BJ (cell line): ENCODE results near the gene RAET1G. TPM values are rescaled to one million over a fixed set of nuclear protein-coding genes. Genes with fewer than 3 reads are reported as not detected.

ENCODE experiments used
- CTCF ChIA-PET: fragments of 350-600 bp; formaldehyde crosslinking; extraction: SDS; loops from one replicate; lab custom pipeline; 2021; ENCODE audit warnings: antibody characterized with exemption, inconsistent platforms; lab: Yijun Ruan, JAX
- POLR2A ChIA-PET: fragments of 300-600 bp; sonication (Branson Sonifier 250); formaldehyde crosslinking; extraction: SDS; loops from one replicate; lab custom pipeline; 2021; ENCODE audit warnings: antibody characterized with exemption; lab: Charles Lee
- DNase-seq: peaks from one replicate; pipeline ENCODE4 v3.0.0-alpha.2; 2011; ENCODE audit warnings: low read depth
- H3K27me3 ChIP-seq: 2 replicates; pipeline ENCODE4 v1.6.0; 2011; ENCODE audit warnings: low read length; ENCODE audit not compliant: control insufficient read depth, insufficient read depth
- H3K36me3 ChIP-seq: 2 replicates; pipeline ENCODE4 v1.5.1; 2011; ENCODE audit warnings: low read length; ENCODE audit not compliant: control insufficient read depth, insufficient read depth
- H3K4me3 ChIP-seq: 2 replicates; pipeline ENCODE4 v1.5.1; 2011; ENCODE audit warnings: low read depth, mild to moderate bottlenecking, control low read depth, low read length
- polyA plus RNA-seq: library from polyadenylated mRNA; depleted of rRNA; stranded (reverse); fragments of >200 nt; gene quantifications from 2 replicates; pipeline ENCODE4 v1.2.3, GENCODE V29; 2011
- TF ChIP-seq, protein P1 (sequence below): IDR thresholded peaks from 2 replicates; pipeline ENCODE4 v1.5.1; 2011; ENCODE audit warnings: low read depth, mild to moderate bottlenecking, control low read depth, inconsistent platforms, low read length, moderate library complexity; ENCODE audit not compliant: insufficient read depth

Gene RAET1G
- polyA plus RNA-seq, 1 experiment = 1.1 TPM

DNA sequence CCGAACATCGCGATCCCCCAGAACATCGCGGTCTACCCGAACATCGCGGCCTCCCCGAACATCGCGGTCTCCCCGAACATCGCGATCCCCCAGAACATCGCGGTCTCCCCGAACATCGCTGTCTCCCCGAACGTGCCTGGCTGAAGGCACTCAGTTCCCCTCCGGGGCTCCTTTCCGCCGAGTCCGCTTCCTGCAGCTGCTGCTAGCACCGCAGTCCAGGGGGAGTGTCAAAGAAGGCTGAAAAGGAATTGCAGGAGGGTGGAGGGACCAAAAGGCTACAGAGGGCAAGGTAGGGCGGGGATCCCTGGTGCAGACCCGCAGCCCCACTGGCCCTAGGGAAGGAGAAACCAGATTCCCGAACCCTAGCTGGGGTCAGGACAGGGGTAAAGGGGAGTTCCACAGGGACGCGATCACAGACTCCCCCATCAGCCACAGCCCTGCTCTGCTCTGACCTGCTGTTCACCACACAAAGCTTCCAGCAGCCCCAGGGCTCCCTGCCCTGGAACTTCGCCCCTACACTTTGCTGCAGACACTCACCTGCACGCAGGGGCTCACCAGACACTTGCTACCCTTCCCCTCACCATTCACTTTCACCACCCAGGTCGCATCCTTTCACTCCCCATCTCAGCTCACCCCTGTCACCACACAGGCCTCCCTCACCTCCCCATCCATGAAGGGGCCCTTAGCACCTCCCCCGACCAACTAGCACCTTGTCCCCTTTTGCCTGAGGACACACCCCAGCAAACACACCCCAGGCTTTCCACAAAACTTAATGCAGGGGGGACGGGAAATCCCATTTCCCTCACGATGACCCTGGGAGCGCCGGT is 42.5 kb upstream of the RAET1G start:
- ChIA-PET POLR2A (no interaction called here), CTCF (no interaction called here)
- peak overlapping the region; percentile 45 for H3K4me3 ChIP-seq
- no peak for DNase-seq
- H3K27me3 ChIP-seq = peaks cover 38% of the 10 kb centered on the region
- H3K36me3 ChIP-seq = no peaks in the 10 kb centered on the region
- TF ChIP-seq, protein P1, sequence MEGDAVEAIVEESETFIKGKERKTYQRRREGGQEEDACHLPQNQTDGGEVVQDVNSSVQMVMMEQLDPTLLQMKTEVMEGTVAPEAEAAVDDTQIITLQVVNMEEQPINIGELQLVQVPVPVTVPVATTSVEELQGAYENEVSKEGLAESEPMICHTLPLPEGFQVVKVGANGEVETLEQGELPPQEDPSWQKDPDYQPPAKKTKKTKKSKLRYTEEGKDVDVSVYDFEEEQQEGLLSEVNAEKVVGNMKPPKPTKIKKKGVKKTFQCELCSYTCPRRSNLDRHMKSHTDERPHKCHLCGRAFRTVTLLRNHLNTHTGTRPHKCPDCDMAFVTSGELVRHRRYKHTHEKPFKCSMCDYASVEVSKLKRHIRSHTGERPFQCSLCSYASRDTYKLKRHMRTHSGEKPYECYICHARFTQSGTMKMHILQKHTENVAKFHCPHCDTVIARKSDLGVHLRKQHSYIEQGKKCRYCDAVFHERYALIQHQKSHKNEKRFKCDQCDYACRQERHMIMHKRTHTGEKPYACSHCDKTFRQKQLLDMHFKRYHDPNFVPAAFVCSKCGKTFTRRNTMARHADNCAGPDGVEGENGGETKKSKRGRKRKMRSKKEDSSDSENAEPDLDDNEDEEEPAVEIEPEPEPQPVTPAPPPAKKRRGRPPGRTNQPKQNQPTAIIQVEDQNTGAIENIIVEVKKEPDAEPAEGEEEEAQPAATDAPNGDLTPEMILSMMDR = no peak

DNA sequence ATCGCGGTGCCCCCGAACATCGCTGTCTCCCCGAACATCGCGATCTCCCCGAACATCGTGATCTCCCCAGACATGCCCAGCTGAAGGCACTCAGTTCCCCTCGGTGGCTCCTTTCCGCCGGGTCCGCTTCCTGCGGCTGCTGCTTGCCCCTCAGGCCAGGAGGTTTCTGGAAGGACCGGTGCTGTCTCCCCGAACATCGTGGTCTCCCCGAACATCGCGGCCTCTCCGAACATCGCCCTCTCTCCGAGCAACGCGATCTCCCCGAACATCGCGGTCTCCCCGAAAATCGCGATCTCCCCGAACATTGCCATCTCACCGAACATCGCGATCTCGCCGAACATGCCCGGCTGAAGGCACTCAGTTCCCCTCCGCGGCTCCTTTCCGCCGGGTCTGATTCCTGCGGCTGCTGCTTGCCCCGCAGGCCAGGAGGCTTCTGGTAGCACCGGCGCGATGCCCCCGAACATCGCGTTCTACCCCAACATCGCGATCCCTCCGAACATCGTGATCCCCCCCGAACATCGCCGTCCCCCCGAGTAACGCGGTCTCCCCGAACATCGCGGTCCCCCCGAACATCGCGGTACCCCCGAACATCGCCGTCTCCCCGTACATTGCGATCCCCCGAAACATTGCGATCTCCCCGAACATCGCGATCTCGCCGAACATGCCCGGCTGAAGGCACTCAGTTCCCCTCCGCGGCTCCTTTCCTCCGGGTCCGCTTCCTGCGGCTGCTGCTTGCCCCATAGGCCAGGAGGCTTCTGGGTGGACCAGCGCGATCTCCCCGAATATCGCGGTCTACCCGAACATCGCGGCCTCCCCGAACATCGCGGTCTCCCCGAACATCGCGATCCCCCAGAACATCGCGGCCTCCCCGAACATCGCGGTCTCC is 41.6 kb upstream of the RAET1G start:
- H3K4me3 ChIP-seq = peak overlapping the region; percentile 45
- H3K36me3 ChIP-seq = no peaks in the 10 kb centered on the region
- H3K27me3 ChIP-seq = peaks cover 34% of the 10 kb centered on the region
- DNase-seq = no peak
- POLR2A ChIA-PET = no interaction called here
- TF ChIP-seq, protein P1 = no peak
- CTCF ChIA-PET = no interaction called here

DNA sequence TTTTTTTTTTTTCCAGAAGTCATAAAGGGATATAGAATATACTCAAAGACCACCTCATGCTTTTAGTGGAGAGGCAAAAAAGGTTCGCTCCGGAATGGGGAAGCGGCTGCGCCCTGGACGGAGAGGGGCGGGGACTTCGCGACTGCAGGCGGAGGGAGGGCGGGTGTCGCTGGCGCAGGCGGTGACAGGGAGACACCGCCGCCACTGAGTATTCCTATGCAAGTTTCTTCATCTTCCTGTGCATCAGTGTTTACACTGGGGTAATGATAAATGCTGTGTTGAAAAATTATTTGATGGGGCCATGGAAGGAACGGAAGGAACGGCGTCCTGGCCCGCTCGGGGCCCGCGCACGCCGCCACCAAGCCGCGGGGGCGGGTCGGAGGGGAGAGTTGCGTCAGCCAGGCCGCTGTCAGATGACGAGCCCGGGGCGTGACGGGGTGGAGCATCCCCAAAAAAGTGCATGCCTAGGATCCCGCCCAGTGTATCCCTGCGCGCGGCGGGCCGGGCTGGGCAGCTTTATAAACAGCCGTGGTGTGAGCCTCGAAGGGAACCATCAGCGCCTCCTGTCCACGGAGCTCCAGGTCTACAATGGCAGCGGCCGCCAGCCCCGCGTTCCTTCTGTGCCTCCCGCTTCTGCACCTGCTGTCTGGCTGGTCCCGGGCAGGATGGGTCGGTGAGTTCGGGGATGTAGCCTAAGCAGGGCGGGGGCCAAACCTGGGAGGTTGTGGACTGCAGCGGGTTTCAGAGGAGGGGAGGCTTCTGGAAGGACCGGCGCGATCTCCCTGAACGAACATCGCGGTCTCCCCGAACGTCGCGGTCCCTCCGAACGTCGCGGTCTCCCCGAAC is 40.8 kb upstream of the RAET1G start, which contains the start of gene ULBP1:
Gene ULBP1, plus strand, starts transcription at position 482 of the 846 bp plus-strand sequence. Its CDS starts 107 bp downstream, at position 589.
- DNase-seq = peak; percentile 35
- H3K36me3 ChIP-seq = no peaks in the 10 kb centered on the region
- ChIA-PET POLR2A (no interaction called here), CTCF (no interaction called here)
- H3K27me3 ChIP-seq = peaks cover 32% of the 10 kb centered on the region
- peak within 1 kb of the TSS; percentile 45 for H3K4me3 ChIP-seq
- TF ChIP-seq, protein P1 = peak; percentile 34

DNA sequence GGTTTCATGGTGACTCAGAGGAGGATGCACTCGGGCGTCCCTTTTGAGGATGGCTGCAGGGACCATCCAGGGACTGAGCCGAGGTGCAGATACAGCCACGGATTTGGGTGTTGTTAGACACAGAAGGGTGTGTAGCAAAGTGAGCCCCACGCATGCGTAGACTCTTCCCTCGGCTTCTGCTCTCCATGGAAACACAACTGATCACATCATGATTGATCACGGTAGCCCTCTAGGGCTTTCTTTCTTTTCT is 40.2 kb upstream of the RAET1G start:
- Histone ChIP-seq H3K4me3 (peak overlapping the region; percentile 45), H3K27me3 (peaks cover 32% of the 10 kb centered on the region), H3K36me3 (no peaks in the 10 kb centered on the region)
- TF ChIP-seq, protein P1 = no peak
- DNase-seq = peak; percentile 4
- ChIA-PET CTCF (no interaction called here), POLR2A (no interaction called here)
